ENCODE measurements around the gene KIAA2012. TPM values are rescaled to one million over a fixed set of nuclear protein-coding genes. Genes with fewer than 3 reads are reported as not detected.

KIAA2012 gene
- total and polyA plus RNA-seq, 2 donors (not counting 1 experiment from before 2014, with no cell fraction given), result not detected

- Histone ChIP-seq H2AFZ (ENCODE audit: insufficient read depth, low read depth, low read length, poor library complexity, severe bottlenecking) (no peak overlapping the region), H3K4me3 (ENCODE audit: control extremely low read depth in 1 of 5, extremely low read depth in 1 of 5, insufficient read depth in 1 of 5, low read depth in 2 of 5, low read length in 4 of 5) (no peak overlapping the region), H4K20me1 (ENCODE audit: control insufficient read depth, insufficient read depth, low read length, poor library complexity, severe bottlenecking) (no peaks in the 10 kb centered on the region), H3K4me1 (ENCODE audit: control insufficient read depth in 2 of 2, insufficient read depth in 2 of 2, low read length in 2 of 2) (peaks cover 0 to 3% of the 10 kb centered on the region in 2 donors), H3K79me2 (ENCODE audit: control insufficient read depth, insufficient read depth, low read length) (no peaks in the 10 kb centered on the region), H3K27me3 (replicated peaks in 1 of 4; ENCODE audit: control extremely low read depth in 1 of 4, control insufficient read depth in 3 of 4, insufficient read depth in 4 of 4, low read length in 3 of 4) (peaks cover 0 to 29% (median 19%) of the 10 kb centered on the region in 4 experiments), H3K4me2 (replicated peaks; ENCODE audit: low read depth, low read length, poor library complexity, severe bottlenecking) (no peak overlapping the region), H3K9me3 (ENCODE audit: control extremely low read depth in 1 of 3, control insufficient read depth in 2 of 3, insufficient read depth in 1 of 3, low read length in 2 of 3) (no peaks in the 10 kb centered on the region), H3K27ac (ENCODE audit: low read length in 2 of 2) (no peak overlapping the region), H3K36me3 (replicated peaks in 1 of 2; ENCODE audit: control extremely low read depth in 1 of 2, control insufficient read depth in 1 of 2, extremely low read depth in 1 of 2, insufficient read depth in 2 of 2, low read length in 1 of 2) (no peaks in the 10 kb centered on the region), H3K9ac (ENCODE audit: low read length) (no peak overlapping the region)
- no CpG with 5 or more reads among the region's 6 CpGs for WGBS (ENCODE audit: insufficient coverage)
- peaks cover 65% of the 10 kb centered on the region for H3K27me3 Mint-ChIP-seq
- no peaks in the 10 kb centered on the region for H3K4me1 Mint-ChIP-seq
- POLR2A ChIA-PET, result no interaction called here
- H3K27ac Mint-ChIP-seq, result no peak overlapping the region
- ATAC-seq (ENCODE audit: low read depth), result no peak
- CTCF ChIA-PET, result no interaction called here
- DNase-seq, result no peak
- no peak overlapping the region for H3K4me3 Mint-ChIP-seq
- no peaks in the 10 kb centered on the region for H3K9me3 Mint-ChIP-seq (ENCODE audit: insufficient read depth)
- intact Hi-C loops (cut with micrococcal nuclease), result no loop called here
- no peak for TF ChIP-seq CTCF (IDR thresholded peaks at IDR 0.05)
- no peak for TF ChIP-seq EZH2 (IDR thresholded peaks at IDR 0.05; ENCODE audit: borderline replicate concordance, insufficient read depth, low read depth, low read length, poor library complexity, severe bottlenecking)
Observed at GRCh38 chr2:202043475-202043874, 29.6 kb upstream of the KIAA2012 start.

- Mint-ChIP-seq H3K9me3 (ENCODE audit: insufficient read depth) (no peaks in the 10 kb centered on the region), H3K4me1 (no peaks in the 10 kb centered on the region), H3K27ac (peak overlapping the region; percentile 23), H3K27me3 (peaks cover 58% of the 10 kb centered on the region), H3K4me3 (no peak overlapping the region)
- DNase-seq (no peak), ATAC-seq (ENCODE audit: low read depth) (no peak)
- Histone ChIP-seq H4K20me1 (ENCODE audit: control insufficient read depth, insufficient read depth, low read length, poor library complexity, severe bottlenecking) (no peaks in the 10 kb centered on the region), H3K27ac (ENCODE audit: low read length in 2 of 2) (no peak overlapping the region), H3K27me3 (replicated peaks in 1 of 4; ENCODE audit: control extremely low read depth in 1 of 4, control insufficient read depth in 3 of 4, insufficient read depth in 4 of 4, low read length in 3 of 4) (peaks cover 0 to 21% (median 9%) of the 10 kb centered on the region in 4 experiments), H3K9me3 (ENCODE audit: control extremely low read depth in 1 of 3, control insufficient read depth in 2 of 3, insufficient read depth in 1 of 3, low read length in 2 of 3) (no peaks in the 10 kb centered on the region), H2AFZ (ENCODE audit: insufficient read depth, low read depth, low read length, poor library complexity, severe bottlenecking) (no peak overlapping the region), H3K36me3 (replicated peaks in 1 of 2; ENCODE audit: control extremely low read depth in 1 of 2, control insufficient read depth in 1 of 2, extremely low read depth in 1 of 2, insufficient read depth in 2 of 2, low read length in 1 of 2) (no peaks in the 10 kb centered on the region), H3K9ac (ENCODE audit: low read length) (no peak overlapping the region), H3K4me2 (replicated peaks; ENCODE audit: low read depth, low read length, poor library complexity, severe bottlenecking) (no peak overlapping the region), H3K4me1 (ENCODE audit: control insufficient read depth in 2 of 2, insufficient read depth in 2 of 2, low read length in 2 of 2) (peaks cover 0 to 3% of the 10 kb centered on the region in 2 donors), H3K79me2 (ENCODE audit: control insufficient read depth, insufficient read depth, low read length) (no peaks in the 10 kb centered on the region), H3K4me3 (ENCODE audit: control extremely low read depth in 1 of 5, extremely low read depth in 1 of 5, insufficient read depth in 1 of 5, low read depth in 2 of 5, low read length in 4 of 5) (no peak overlapping the region)
- intact Hi-C loops (cut with micrococcal nuclease), result no loop called here
- ChIA-PET CTCF (no interaction called here), POLR2A (no interaction called here)
- TF ChIP-seq CTCF (IDR thresholded peaks at IDR 0.05) (no peak), EZH2 (IDR thresholded peaks at IDR 0.05; ENCODE audit: borderline replicate concordance, insufficient read depth, low read depth, low read length, poor library complexity, severe bottlenecking) (no peak)
Observed at GRCh38 chr2:202044777-202045176, 28.3 kb upstream of the KIAA2012 start.

All from B cell (primary cell).